Tibial nerve (tissue), 4 donors: ENCODE results near the gene JPH4. TPM values are rescaled to one million over a fixed set of nuclear protein-coding genes. Genes with fewer than 3 reads are reported as not detected.

ENCODE experiments used
- DNase-seq, 2 donors: peaks; one replicate each; pipeline ENCODE4 v3.0.0-alpha.2; 2019; ENCODE audit warnings: low spot score in 2 of 2
- H3K27ac ChIP-seq, 4 donors: fragments of 200-600 bp; sonication (generic) in 3 of 4; one replicate each; pipeline ENCODE4 v1.5.1; 2017 to 2019; ENCODE audit warnings: mild to moderate bottlenecking in 1 of 4
- H3K27me3 ChIP-seq, 2 donors: fragments of 200-600 bp; sonication (generic) in 1 of 2; one replicate each; pipeline versions ENCODE4 v1.5.1 to v1.6.0; 2017 to 2019
- H3K36me3 ChIP-seq, 3 donors: fragments of 200-600 bp; sonication (generic); one replicate each; pipeline ENCODE4 v1.5.1; 2018 to 2019
- H3K4me1 ChIP-seq, 4 donors: fragments of 200-600 bp; sonication (generic) in 3 of 4; one replicate each; pipeline ENCODE4 v1.5.1; 2017 to 2019
- H3K4me3 ChIP-seq, 4 donors: fragments of 200-600 bp; sonication (generic) in 3 of 4; one replicate each; pipeline ENCODE4 v1.5.1; 2017 to 2019; ENCODE audit warnings: mild to moderate bottlenecking in 1 of 4, moderate library complexity in 1 of 4
- H3K9me3 ChIP-seq, 4 donors: fragments of 200-600 bp; sonication (generic) in 3 of 4; one replicate each; pipeline ENCODE4 v1.5.1; 2017 to 2019
- CTCF ChIP-seq, 5 experiments: fragments of 200-600 bp in 3 of 5; fragments of 450-650 bp in 2 of 5; sonication (generic) in 3 of 5; IDR thresholded peaks; one replicate each; pipeline ENCODE4 v1.5.1; 2016 to 2019; ENCODE audit warnings: antibody characterized with exemption in 5 of 5, mild to moderate bottlenecking in 3 of 5, moderate library complexity in 2 of 5
- EP300 ChIP-seq, 2 donors: sonication (generic); formaldehyde crosslinking; IDR thresholded peaks; one replicate each; pipeline ENCODE4 v1.6.1; 2017; ENCODE audit warnings: antibody characterized with exemption in 2 of 2, mild to moderate bottlenecking in 1 of 2
- POLR2A ChIP-seq, 2 donors: fragments of 450-650 bp; IDR thresholded peaks; one replicate each; pipeline ENCODE4 v1.6.1; 2017; ENCODE audit warnings: antibody characterized with exemption in 2 of 2, mild to moderate bottlenecking in 2 of 2, moderate library complexity in 2 of 2
- WGBS, 2 donors: methylation state at CpG; one replicate each; pipeline ENCODE4 v1.1.5; 2018; 5-methylcytosine and 5-hydroxymethylcytosine counted together
- total RNA-seq, 4 donors: library from RNA; depleted of rRNA; stranded (reverse); fragments of >200 nt; gene quantifications; one replicate each; pipeline ENCODE4 v1.1.0, GENCODE V29; 2016

JPH4 gene
- total RNA-seq, 4 donors from 2014 or later: 1.2 to 2.9 (median 2.2) TPM

DNA sequence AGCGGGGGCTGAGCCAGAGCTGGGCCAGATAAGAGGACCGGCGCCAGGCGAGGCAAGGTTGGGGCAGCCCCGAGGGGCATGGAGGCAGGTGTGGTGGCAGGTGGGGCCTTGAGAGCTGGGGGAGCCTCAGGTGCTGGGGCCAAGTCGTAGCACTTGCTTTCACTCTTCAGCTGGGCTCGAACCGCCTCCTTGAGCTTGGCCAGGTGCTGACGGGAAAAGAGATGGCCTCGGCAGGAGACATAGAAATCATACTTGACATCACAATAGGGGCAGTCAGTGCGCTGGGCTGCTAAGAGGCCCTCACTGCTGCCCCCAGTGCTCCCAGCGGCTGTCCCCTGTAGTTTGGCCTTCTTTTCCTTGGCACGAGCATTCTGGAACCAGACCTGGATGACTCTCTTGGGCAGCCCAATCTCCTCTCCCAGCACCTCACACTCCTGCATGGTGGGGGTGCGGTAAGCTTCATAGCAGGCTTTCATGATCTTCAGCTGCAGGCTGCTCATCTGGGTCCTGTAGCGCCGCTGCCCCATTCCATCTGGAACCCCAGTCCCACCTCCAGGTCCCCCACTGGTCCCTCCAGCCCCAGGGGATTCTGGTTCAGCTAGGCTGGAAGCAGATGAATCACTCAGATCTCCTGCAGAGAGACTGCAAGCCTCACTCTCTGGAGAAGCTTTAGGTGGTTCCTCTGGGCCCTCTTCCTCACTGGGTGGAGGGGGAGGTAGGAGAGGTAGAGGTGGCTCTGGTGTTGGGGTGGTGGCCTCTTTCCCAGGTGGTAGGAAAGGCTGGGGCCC, 55.2 kb downstream of the JPH4 start:
- Histone ChIP-seq H3K4me3 (no peak overlapping the region), H3K9me3 (no peaks in the 10 kb centered on the region), H3K4me1 (peaks cover 0 to 5% (median 0%) of the 10 kb centered on the region in 4 donors), H3K36me3 (peaks cover 0 to 63% (median 0%) of the 10 kb centered on the region in 3 donors), H3K27ac (no peak overlapping the region), H3K27me3 (no peaks in the 10 kb centered on the region)
- TF ChIP-seq POLR2A (IDR thresholded peaks at IDR 0.05) (no peak), CTCF (IDR thresholded peaks at IDR 0.05) (no peak), EP300 (IDR thresholded peaks at IDR 0.05) (no peak)
- 90 to 92% methylated on average over 15 to 16 of the region's 16 CpGs for WGBS, 2 donors
- DNase-seq: no peak

DNA sequence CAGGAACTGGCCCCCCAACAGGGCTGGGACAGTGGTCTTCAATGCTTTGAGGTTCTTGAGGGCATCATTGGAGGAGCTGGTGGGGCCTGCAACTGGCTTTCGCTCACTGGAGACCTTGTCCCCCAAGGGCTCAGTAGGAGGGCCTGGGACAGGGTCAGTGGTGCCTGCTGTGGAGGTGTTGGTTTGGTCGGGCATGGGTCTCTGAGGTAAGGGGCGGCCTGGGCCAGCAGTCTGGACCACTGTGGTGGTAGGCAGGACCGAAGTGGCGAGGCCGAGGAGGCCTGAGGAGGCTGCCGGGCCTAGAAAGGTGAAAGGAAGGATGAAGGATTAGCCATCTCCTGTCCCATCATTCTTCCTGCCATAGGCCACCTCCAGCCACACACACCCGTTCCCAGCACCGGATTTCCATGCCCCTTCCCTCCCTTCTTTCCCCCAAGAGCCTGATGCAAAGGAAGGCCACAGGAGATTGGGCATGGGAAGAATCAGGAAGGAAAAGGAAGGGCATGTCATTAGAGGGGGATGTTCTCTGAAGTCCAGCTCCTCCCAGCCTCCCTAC, 55.9 kb downstream of the JPH4 start:
- peaks cover 0 to 63% (median 0%) of the 10 kb centered on the region in 3 donors for H3K36me3 ChIP-seq
- TF ChIP-seq CTCF (IDR thresholded peaks at IDR 0.05) (no peak), POLR2A (IDR thresholded peaks at IDR 0.05) (no peak), EP300 (IDR thresholded peaks at IDR 0.05) (no peak)
- DNase-seq: no peak
- H3K27ac ChIP-seq: no peak overlapping the region
- 87 to 90% methylated on average over 9 of the region's 9 CpGs for WGBS, 2 donors
- H3K9me3 ChIP-seq: no peaks in the 10 kb centered on the region
- no peaks in the 10 kb centered on the region for H3K4me1 ChIP-seq
- no peak overlapping the region for H3K4me3 ChIP-seq
- H3K27me3 ChIP-seq: no peaks in the 10 kb centered on the region

DNA sequence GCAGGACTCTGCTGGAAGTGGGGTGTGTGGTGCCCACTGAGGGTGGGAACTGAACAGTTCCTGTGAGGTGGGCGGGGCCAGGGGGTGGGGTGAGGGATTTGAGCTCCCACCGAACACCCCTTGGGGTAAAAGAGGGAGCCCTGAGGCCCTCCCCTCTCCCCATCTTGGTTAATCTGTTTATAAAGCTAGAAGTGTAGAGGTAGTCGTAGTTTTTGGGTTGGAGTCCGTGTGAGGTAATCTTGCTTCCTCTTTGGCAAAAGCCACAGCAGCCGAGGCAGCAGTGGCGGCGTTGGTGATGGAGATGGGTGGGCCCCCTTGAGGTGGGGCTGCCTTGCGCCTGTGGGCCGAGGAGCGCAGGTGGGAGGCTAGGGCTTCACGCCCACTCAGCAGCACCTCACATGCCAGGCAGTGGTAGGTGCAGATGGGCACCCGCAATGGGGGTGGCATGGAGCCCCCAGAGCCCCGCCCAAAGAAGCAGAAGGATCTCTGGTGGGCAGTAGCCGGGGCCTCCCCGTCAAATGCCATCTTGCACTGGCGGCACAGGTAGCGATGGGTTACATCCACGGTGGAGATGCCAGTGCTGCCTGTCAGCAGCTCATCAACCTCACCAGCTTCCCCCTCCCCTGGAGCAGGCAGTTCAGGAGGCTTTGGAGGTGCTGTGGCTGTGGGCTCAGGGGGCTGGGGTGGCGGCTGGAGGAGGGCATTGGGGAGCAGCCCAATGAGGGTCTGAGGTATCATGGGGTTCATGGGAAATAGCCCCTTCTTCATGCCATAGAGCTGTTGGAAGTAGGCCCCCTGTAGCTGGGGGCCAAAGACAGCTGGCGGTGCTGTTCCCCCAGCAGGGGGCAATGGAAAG, 56.6 kb downstream of the JPH4 start:
- H3K9me3 ChIP-seq: no peaks in the 10 kb centered on the region
- WGBS, 2 donors: 83 to 87% methylated on average over 16 to 19 of the region's 20 CpGs

GRCh38 chr14:23520899-23521533, 57.6 kb downstream of the JPH4 start:
- Histone ChIP-seq H3K36me3 (peaks cover 0 to 47% (median 0%) of the 10 kb centered on the region in 3 donors), H3K9me3 (no peaks in the 10 kb centered on the region), H3K4me3 (no peak overlapping the region), H3K27me3 (no peaks in the 10 kb centered on the region), H3K27ac (no peak overlapping the region), H3K4me1 (no peaks in the 10 kb centered on the region)
- WGBS, 2 donors: 77 to 80% methylated on average over 14 of the region's 14 CpGs
- DNase-seq: no peak
- TF ChIP-seq CTCF (IDR thresholded peaks at IDR 0.05) (no peak), POLR2A (IDR thresholded peaks at IDR 0.05) (no peak), EP300 (IDR thresholded peaks at IDR 0.05) (no peak)

More for the DNA sequence above, 56.6 kb downstream of the JPH4 start:
- DNase-seq: no peak
- H3K36me3 ChIP-seq: peaks cover 0 to 57% (median 0%) of the 10 kb centered on the region in 3 donors
- H3K27ac ChIP-seq: no peak overlapping the region
- no peaks in the 10 kb centered on the region for H3K27me3 ChIP-seq
- no peak overlapping the region for H3K4me3 ChIP-seq
- H3K4me1 ChIP-seq: no peaks in the 10 kb centered on the region
- TF ChIP-seq POLR2A (IDR thresholded peaks at IDR 0.05) (no peak), CTCF (IDR thresholded peaks at IDR 0.05) (no peak), EP300 (IDR thresholded peaks at IDR 0.05) (no peak)
